Left colon (tissue), 2 donors: Measurements from ENCODE around the gene WDR59. TPM values are rescaled to one million over a fixed set of nuclear protein-coding genes. Genes with fewer than 3 reads are reported as not detected.
"Not testable (repeated sequence)": the region's sequence is repeated elsewhere in the genome, so short reads cannot be mapped to it uniquely, and the experiment has no call there.

ENCODE experiments used
- ATAC-seq: fragments of 200-7000 bp; cut with Tn5 transposase; one replicate; pipeline ENCODE4 v1.9.1; 2020; ENCODE audit warnings: mild to moderate bottlenecking, moderate library complexity
- DNase-seq, 2 donors: peaks; one replicate each; pipeline ENCODE4 v3.0.0-alpha.2; 2020
- intact Hi-C, 2 donors: fragments of 100-400 bp; cut with DNase I in 1 of 2; cut with micrococcal nuclease in 1 of 2; formaldehyde crosslinking; loops; one replicate each; pipeline versions ENCODE4 v1.11.2 to v1.14.0; 2022; cut with DNase I, micrococcal nuclease
- long read RNA-seq: library from polyadenylated mRNA; unstranded; transcript quantifications from one replicate; pipeline ENCODE4 v2.0.0, GENCODE V29; 2021
- total RNA-seq, 2 donors: library from RNA; stranded (reverse); fragmentation: NEBNext Ultra II Directional; extraction: Animal tissue kit (Norgen Biotek cat#: 25700); gene quantifications; one replicate each; pipeline ENCODE4 v1.2.1, GENCODE V29; 2021
- donor health status: DM: no; HTN: no; CAD: no.
- donor health status: DM: yes; HTN: yes; CAD: no.

Gene WDR59
- 10 to 100 TPM; 50.9 to 58.1 TPM for total RNA-seq
- long read RNA-seq, full-length matches to known transcripts = 2 of 14 reads
- long read RNA-seq, partial matches to known transcripts = 6 of 14 reads
- long read RNA-seq, other reads (novel, unspliced or antisense) = 6 of 14 reads

DNA sequence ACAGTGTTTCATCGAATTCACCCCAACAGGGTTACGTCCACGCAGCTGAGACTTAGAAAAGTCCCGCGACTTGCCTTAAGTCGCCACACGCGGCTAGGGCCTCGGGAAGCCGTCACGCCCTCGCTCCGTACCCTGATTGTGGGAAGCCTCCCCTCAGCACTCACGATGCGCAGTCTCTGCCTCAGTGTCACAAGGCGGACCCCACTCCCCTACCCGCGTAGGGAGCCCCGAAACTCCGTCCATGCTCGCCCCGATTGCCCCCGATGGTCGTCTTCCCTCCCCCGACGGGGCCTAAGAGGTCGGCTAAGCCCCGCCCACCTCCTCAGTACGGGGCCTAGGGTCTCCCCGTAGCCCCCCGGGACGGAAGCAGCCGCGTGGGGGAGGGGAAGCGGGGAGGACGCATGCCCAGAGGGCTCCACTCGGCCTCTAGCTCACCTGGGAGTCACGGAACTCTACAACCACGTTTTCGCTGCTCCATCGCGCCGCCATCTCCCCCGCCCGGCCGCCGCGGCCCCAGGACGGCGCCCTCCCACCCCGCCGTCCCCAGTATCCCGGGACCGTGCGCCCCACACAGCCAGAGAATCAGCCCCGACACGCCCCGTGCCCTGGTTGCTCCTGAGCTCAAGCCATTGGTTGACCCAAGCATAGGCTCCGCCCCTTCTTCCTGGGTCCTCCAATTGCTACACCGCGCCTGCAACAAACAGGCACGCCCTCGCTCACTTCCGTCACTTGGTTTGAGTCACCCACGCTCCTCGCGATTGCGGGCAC is at the start of gene WDR59:
Gene WDR59, minus strand, starts transcription at position 595 of the 768 bp plus-strand sequence. Its CDS starts 106 bp downstream, at position 489.
- intact Hi-C loops = no loop called here
- ATAC-seq (peak; percentile 99), DNase-seq (peak; percentile 100)

DNA sequence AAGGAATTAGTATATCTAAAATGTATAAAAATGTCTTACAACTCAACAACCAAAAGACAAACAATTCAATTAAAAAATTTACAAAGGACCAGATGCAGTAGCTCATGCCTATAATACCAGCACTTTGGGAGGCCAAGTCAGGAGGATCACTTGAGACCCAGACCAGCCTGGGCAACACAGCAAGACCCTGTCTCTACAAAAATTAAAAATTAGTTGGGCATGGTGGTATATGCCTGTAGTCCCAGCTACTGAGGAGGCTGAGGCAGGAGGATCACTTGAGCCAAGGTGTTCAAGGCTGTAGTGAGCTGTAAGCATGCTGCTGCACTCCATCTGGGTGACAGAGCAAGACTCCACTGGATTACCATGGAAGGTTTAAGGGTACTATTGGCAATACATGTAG is 47.7 kb upstream of the WDR59 start:
- intact Hi-C loops = no loop called here
- ATAC-seq = no peak

GRCh38 chr16:75029854-75030253 is 44.9 kb upstream of the WDR59 start:
- ATAC-seq = no peak
- intact Hi-C loops = no loop called here
- no peak for DNase-seq

More for the DNA sequence above, 47.7 kb upstream of the WDR59 start:
- no peak for DNase-seq

GRCh38 chr16:75028544-75029135 is 43.7 kb upstream of the WDR59 start:
- intact Hi-C loops = no loop called here
- no peak for DNase-seq
- ATAC-seq = no peak

- intact Hi-C loops = no loop called here
- no peak for DNase-seq
- no peak for ATAC-seq
Measured at GRCh38 chr16:75027520-75028300, 42.8 kb upstream of the WDR59 start.

- intact Hi-C loops = no loop called here
- no peak for DNase-seq
- no peak for ATAC-seq
Measured at GRCh38 chr16:75026892-75027391, 42.0 kb upstream of the WDR59 start.

DNA sequence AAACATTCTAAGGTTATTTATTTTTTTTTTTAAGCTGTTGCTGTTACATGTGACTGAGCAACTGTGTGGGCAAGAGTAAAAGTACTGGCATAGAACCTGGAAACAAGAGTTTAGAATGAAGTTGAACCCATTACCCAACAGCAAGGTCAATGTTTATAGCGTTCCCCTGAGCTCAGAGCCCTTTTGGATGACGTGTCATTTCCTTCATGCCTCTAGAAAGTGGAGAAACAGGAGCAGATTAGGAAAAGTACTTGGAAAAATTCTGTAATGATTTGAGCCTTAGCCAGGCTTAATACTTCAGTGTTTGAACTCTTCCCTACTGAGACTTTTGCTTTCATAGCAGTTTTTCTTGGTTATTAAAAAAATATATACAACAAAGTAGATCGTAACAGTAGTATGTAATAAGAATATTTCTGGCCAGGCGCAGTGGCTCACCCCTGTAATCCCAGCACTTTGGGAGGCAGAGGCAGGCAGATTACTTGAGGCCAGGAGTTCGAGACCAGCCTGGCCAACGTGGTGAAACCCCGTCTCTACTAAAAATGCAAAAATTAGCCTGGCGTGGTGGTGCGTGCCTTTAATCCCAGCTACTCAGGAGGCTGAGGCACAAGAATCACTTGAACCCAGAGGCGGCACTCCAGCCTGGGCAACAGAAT is 41.4 kb upstream of the WDR59 start:
- ATAC-seq, DNase-seq, intact Hi-C loops: not testable (repeated sequence)

GRCh38 chr16:75025761-75026160 is 40.8 kb upstream of the WDR59 start:
- intact Hi-C loops = no loop called here
- DNase-seq (no peak), ATAC-seq (no peak)

DNA sequence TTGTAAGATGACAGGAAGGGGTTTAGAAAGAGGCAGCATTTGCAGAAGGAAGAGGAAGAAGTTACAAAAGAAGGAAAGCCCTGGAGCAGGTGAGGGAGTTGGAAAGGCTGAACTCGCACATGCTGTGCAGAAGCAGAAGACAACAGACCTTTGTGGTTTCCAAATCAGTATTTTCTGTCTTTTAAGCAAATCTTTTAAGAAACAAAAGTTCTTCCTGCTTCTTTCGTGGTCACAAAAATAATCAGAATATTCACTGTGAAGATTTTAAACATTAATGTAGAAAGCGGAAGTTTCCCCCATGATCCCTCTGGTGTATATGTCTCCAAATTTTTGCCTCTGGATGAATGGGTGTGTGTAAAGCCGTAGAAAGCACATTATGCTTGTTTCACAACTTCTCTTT is 39.7 kb upstream of the WDR59 start:
- intact Hi-C loops = no loop called here
- DNase-seq = no peak

DNA sequence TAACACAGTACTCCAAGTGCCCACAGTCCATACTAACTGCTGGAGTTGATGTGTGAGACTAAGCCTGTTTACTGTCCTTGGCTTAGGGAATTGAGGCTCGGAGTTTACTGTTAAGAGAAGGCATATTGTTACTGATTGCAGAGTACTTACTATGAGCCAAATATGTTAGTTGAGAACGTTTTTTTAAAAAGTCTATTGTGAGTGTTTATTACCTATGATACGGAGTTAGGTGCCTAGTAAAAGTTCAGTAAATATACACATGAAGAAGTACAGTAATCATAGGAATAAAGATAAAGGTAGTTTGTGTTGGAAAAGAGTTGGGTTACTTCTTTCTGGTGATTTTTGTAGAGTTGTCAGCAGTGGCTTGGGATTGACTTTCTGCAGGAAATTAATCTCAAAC is 39.3 kb upstream of the WDR59 start:
- intact Hi-C loops = no loop called here
- ATAC-seq = peak; percentile 83
- no peak for DNase-seq

More for the DNA sequence above, 39.7 kb upstream of the WDR59 start:
- ATAC-seq = peak; percentile 70

- intact Hi-C loops = no loop called here
- no peak for DNase-seq
- no peak for ATAC-seq
Measured at GRCh38 chr16:75023009-75023408, 38.1 kb upstream of the WDR59 start.

- DNase-seq (no peak), ATAC-seq (no peak)
- intact Hi-C loops = no loop called here
Measured at GRCh38 chr16:75022567-75022966, 37.6 kb upstream of the WDR59 start.

DNA sequence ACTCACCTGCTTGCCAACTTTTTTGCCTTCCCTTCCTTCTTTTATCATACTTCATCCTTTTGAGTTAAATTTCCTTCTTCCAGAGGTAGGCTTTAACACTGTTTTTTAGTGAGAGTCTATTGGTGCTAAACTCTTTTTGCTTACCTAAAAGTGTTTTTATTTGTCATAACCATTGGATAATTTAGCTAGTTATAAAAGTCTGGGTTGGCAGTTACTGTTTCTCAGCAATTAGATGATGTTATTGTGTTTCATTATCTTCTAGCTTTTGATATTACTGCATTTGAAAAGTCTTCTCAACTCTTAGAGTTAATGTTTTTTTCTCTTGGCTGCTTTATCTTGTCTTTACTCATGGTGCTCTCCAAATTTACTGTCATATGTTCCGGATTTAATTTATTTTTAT is 36.5 kb upstream of the WDR59 start:
- intact Hi-C loops = no loop called here
- DNase-seq = no peak
- no peak for ATAC-seq

- intact Hi-C loops = no loop called here
- DNase-seq = no peak
- ATAC-seq = no peak
Measured at GRCh38 chr16:75019586-75019985, 34.7 kb upstream of the WDR59 start.

DNA sequence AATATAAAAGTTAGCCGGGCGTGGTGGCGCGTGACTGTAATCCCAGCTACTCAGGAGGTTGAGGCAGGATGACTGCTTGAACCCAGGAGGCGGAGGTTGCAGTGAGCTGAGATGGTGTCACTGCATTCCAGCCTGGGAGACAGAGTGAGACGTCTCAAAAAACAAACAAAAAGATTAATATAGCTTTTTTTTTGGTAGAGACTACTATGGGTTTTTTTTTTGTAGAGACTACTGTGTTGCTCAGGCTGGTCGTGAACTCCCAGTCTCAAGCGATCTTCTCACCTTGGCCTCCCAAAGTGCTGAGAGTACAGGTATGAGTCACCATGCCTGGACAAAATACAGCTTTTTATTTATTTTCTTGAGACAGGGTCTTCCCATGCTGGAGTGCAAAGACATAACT is 34.1 kb upstream of the WDR59 start:
- ATAC-seq (no peak), DNase-seq (no peak)
- intact Hi-C loops = no loop called here

GRCh38 chr16:75017670-75018525 is 33.0 kb upstream of the WDR59 start:
- intact Hi-C loops = no loop called here
- DNase-seq (no peak), ATAC-seq (no peak)

DNA sequence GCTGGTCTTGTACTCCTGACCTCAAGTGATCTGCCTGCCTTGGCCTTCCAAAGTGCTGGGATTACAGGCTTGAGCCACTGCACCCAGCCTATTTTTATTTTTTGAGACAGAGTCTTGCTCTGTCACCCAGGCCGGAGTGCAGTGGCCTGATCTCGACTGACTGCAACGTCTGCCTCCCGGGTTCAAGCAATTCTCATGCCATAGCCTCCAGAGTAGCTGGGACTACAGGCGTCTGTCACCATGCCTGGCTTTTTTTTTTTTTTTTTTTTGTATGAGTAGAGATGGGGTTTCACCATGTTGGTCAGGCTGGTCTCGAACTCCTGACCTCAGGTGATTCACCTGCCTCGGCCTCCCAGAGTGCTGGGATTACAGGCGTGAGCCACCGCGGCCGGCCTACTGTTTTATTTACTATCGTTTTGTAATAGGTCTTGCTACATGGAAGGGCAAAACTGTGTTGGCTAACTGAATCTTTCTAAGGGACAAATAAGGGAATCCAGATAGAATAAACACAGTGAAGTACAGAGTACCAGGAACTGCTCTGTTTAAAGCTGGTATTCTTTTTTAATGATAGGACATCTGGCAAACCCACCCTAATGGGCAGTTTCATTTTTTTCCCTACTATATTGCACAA is 31.6 kb upstream of the WDR59 start:
- intact Hi-C loops, DNase-seq, ATAC-seq: not testable (repeated sequence)

- ATAC-seq (no peak), DNase-seq (no peak)
- intact Hi-C loops = no loop called here
Measured at GRCh38 chr16:75014318-75014717, 29.4 kb upstream of the WDR59 start.
